Ectodermal cell (in vitro differentiated cells): ENCODE measurements around the gene NTM.
"Not testable (repeated sequence)": the region's sequence is repeated elsewhere in the genome, so short reads cannot be mapped to it uniquely, and the experiment has no call there.

ENCODE experiments used
- H3K27ac ChIP-seq: 2 replicates; pipeline ENCODE4 v1.7.0; 2013; ENCODE audit warnings: mild to moderate bottlenecking, low read depth, low read length; ENCODE audit not compliant: insufficient read depth, poor library complexity, severe bottlenecking
- H3K27me3 ChIP-seq: 2 replicates; pipeline ENCODE4 v1.7.0; 2013; ENCODE audit warnings: mild to moderate bottlenecking, low read length; ENCODE audit not compliant: insufficient read depth, control insufficient read depth, poor library complexity, severe bottlenecking
- H3K36me3 ChIP-seq: one replicate; pipeline ENCODE4 v1.7.0; 2013; ENCODE audit warnings: low read length; ENCODE audit not compliant: control insufficient read depth, insufficient read depth
- H3K4me1 ChIP-seq: one replicate; pipeline ENCODE4 v1.7.0; 2013; ENCODE audit warnings: low read length; ENCODE audit not compliant: control insufficient read depth, insufficient read depth
- H3K4me3 ChIP-seq: 2 replicates; pipeline ENCODE4 v1.7.0; 2013; ENCODE audit warnings: low read depth, low read length, control low read depth; ENCODE audit not compliant: insufficient read depth
- H3K9me3 ChIP-seq: 2 replicates; pipeline ENCODE4 v1.7.0; 2013; ENCODE audit warnings: mild to moderate bottlenecking, low read length, moderate library complexity; ENCODE audit not compliant: control insufficient read depth
- WGBS, 2 experiments: methylation state at CpG; one replicate each; pipeline ENCODE4 v1.1.7; 2013; ENCODE audit warnings: missing lambda C conversion rate in 2 of 2; 5-methylcytosine and 5-hydroxymethylcytosine counted together

NTM gene

DNA sequence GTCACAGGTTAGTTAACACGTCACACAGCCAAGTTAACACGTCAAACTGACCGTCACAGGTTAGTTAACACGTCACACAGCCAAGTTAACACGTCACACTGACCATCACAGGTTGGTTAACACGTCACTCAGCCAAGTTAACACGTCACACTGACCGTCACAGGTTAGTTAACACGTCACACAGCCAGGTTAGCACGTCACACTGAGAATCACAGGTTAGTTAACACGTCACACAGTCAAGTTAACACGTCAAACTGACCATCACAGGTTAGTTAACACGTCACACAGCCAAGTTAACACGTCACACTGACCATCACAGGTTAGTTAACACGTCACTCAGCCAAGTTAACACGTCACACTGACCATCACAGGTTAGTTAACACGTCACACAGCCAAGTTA is 700.5 kb downstream of the NTM start:
- H3K27me3 ChIP-seq, result peaks cover 22% of the 10 kb centered on the region
- not testable (repeated sequence) for H3K27ac ChIP-seq, H3K4me3 ChIP-seq, H3K36me3 ChIP-seq, H3K9me3 ChIP-seq, H3K4me1 ChIP-seq
- WGBS, 2 experiments, result 96 to 97% methylated on average over 12 to 14 of the region's 17 CpGs

DNA sequence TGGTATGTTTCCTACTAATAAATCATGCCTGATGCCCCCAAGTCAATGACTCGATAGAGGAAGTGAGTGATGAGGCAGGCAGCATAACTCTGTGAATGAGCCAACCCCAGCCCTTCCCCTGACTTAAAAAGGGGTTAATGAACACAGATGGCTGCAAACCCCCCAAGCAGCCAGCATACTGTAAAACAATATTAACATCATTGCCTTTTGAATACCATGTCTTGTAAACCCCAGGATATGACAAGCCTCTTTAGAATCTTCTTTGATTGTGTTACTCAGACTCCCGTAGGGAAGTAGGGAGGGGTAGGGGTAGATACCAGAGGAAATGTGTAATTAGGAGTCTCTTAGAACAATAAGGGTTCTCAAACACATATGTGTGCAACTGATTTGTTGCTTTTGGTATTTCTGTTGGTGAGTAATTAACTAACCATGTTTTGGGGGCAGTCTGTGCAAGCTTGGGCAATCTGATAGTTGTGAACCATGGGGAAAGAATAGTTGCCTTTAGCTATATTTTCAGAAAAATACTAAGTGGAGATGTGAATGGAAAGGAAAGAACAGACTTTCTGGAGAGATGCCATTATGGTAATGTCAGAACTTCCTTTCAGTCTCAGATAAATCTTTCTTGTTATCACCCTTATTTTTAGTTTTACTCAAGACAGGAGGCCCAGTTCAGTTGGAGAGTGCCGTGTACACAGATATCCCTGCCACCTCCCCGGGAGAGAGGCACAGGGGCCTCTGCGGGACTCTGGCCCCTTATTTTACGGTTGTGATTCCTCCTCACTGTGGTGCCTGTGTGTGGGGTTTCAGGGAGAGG is 701.8 kb downstream of the NTM start:
- no peak overlapping the region for H3K4me3 ChIP-seq

DNA sequence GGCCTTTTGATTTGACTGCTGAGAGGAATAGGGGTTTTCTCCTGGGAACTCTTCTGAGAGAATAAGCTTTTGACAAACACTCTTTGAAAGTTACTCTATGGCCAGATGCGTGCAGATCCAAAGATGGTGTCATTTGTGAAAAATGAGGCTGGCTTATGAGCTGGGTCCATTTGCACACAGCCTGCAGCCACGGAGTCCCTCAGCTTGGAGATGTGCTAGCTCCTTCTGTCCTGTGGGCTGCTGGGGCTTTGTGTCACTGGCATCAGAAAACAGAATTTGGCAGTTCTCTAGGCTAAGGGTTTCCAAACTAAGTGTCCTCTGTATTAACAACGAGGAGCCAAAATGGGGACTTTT is 702.4 kb downstream of the NTM start:
- WGBS, 2 experiments, result 80 to 85% methylated on average over 3 of the region's 3 CpGs
- Histone ChIP-seq H3K4me1 (peaks cover 6% of the 10 kb centered on the region), H3K27me3 (peaks cover 25% of the 10 kb centered on the region), H3K27ac (no peak overlapping the region), H3K9me3 (no peaks in the 10 kb centered on the region), H3K4me3 (no peak overlapping the region), H3K36me3 (no peaks in the 10 kb centered on the region)

More for the DNA sequence above, 701.8 kb downstream of the NTM start:
- peaks cover 6% of the 10 kb centered on the region for H3K4me1 ChIP-seq
- WGBS, 2 experiments, result 51 to 62% methylated on average over 6 of the region's 6 CpGs
- no peaks in the 10 kb centered on the region for H3K36me3 ChIP-seq
- peaks cover 25% of the 10 kb centered on the region for H3K27me3 ChIP-seq
- H3K27ac ChIP-seq, result no peak overlapping the region
- no peaks in the 10 kb centered on the region for H3K9me3 ChIP-seq

DNA sequence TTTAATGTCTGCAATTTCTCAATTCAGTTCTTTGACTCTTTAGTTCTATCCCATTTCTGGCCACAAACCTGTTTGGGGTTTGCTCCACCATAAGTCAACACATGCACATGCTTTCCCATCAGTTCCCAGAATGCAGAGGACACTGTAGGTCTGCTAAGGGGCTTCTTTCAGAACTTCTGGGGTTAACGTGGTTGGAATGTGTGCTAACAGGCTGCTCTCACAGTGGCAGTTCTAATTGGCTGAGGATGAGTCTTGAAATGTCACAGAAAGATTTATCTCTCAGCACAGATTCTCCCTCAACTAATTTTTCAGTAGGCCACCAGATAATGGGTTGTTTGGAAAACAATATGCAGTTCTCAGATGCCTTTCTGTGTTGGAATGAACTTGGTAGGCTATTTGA is 703.4 kb downstream of the NTM start:
- Histone ChIP-seq H3K27me3 (peaks cover 25% of the 10 kb centered on the region), H3K36me3 (no peaks in the 10 kb centered on the region), H3K9me3 (no peaks in the 10 kb centered on the region), H3K4me1 (peaks cover 6% of the 10 kb centered on the region), H3K4me3 (no peak overlapping the region), H3K27ac (no peak overlapping the region)
- 46 to 71% methylated on average over 1 of the region's 1 CpG for WGBS, 2 experiments

DNA sequence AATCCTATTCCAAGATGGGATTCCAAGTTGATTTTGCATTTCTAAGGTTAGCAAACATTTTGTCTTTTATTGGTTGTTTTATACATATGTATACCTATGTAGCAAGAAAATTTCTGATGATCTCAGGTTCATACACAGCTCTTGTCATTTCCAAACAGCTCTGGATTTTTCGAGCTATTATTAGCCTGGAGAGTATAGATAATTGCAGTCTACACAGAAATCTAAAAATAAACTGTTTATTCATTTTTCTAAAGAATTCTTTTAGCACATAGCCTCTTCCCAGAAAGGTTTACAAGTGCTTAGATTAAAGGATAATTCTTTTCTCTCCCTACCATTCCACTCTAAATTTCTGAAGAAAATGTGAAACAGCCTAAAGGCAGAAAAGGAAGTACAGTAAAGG is 705.0 kb downstream of the NTM start:
- no peaks in the 10 kb centered on the region for H3K36me3 ChIP-seq
- peaks cover 21% of the 10 kb centered on the region for H3K27me3 ChIP-seq
- WGBS, 2 experiments, result no CpG with 5 or more reads among the region's 1 CpG
- no peaks in the 10 kb centered on the region for H3K9me3 ChIP-seq
- peaks cover 6% of the 10 kb centered on the region for H3K4me1 ChIP-seq
- H3K4me3 ChIP-seq, result no peak overlapping the region
- H3K27ac ChIP-seq, result no peak overlapping the region

DNA sequence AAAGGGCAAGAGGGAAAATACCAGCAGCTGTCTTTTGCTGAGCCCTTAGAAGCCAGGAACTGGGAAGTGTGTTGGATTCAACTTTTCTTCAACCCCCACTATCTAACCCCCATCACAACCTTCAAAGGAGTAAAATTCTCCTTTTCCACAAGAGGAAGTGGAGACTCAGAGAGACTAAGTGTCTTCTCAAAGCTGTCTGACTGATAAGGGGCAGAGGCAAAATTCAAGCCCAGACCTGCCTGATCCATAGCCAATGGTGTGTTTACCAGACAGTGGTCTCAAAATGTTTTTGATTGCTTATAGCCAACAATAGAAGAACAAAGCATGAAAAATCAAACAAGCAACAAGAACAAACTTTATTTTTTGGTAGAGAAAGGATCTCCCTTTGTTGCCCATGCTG is 707.0 kb downstream of the NTM start:
- H3K4me1 ChIP-seq, result no peaks in the 10 kb centered on the region
- no peak overlapping the region for H3K27ac ChIP-seq
- no peak overlapping the region for H3K4me3 ChIP-seq
- no peaks in the 10 kb centered on the region for H3K36me3 ChIP-seq
- H3K27me3 ChIP-seq, result peaks cover 18% of the 10 kb centered on the region
- no peaks in the 10 kb centered on the region for H3K9me3 ChIP-seq

DNA sequence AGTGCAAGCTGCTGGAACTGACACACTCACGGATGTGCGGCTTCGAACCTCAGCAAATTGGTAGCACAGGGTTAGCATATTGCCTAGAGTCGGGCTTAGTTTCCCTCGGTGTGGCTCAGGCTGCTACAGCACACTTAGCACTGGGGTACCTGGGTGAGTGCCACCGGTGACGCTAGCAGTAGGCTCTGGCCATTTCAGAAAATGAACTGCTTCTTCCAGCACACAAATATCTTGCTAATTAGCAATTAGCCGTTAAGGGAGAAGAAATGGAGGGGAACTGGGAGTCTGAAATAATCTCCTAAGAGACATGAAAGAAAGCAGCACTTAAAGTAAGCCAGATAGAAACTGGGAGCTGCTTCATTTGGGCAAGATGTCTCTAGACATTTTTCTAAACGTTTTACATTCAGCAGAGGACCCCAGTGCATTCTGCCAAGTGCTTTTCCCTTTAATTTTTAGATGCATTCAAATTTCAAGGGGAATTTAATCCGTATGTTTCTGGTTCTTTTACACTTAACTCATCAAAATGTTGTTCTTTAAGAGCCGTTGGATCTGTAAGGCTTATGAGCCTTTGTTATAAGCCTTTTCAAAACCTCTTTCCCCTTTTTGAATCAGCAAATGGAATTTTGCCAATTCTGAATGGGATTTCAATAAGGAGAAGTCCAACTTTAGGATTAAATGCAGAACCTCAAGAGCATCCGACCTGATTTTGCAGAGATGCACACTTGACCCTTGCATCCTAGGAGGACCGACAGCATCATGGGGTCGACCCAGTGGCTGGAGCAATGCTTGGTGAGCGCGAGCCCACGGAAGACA is 708.1 kb downstream of the NTM start:
- H3K4me3 ChIP-seq, result no peak overlapping the region
- H3K27ac ChIP-seq, result no peak overlapping the region
- no peaks in the 10 kb centered on the region for H3K4me1 ChIP-seq
- peaks cover 2% of the 10 kb centered on the region for H3K9me3 ChIP-seq
- 92 to 93% methylated on average over 17 of the region's 17 CpGs for WGBS, 2 experiments
- peaks cover 8% of the 10 kb centered on the region for H3K27me3 ChIP-seq
- H3K36me3 ChIP-seq, result no peaks in the 10 kb centered on the region

DNA sequence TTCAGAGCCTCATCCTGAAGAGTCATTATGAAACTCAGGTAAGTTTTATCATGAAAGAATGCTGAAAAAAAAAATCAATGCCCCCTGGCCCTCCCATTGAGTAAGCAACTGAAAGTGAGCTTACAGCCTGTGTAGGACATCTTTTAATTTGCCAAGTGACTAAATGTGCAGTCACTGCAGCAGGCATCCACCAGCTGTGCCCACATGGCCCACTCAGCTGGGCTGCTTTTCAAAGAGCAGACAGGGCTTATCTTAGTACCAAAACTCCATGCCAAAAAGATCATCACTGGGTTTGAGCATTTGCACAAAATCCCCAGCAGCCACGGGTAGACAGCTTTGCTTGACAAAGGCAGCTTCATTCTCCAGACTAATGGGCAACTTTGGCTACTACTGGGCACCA is 709.7 kb downstream of the NTM start:
- WGBS, 2 experiments, result 90% methylated on average over 1 of the region's 1 CpG
- H3K4me1 ChIP-seq, result no peaks in the 10 kb centered on the region
- H3K4me3 ChIP-seq, result no peak overlapping the region

DNA sequence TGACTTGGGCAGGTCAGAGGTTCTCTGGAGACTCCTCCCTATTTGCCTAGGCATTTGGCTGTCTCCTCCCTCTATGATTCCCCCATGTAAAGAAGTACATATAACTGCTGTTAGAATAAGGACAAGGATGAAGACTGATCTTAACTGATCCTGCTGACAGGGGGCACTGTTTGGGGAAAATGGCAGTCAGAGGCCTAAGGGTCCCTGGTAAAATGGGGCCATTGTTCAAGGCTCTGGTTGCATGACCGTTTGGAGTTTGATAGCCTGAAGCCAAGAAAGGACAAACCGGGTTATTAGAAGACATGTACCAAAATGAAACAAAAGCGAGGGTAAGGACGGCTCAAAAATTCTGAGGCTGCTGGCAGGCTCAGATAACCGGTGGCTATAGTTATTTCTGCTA is 712.2 kb downstream of the NTM start:
- H3K27me3 ChIP-seq, result no peaks in the 10 kb centered on the region
- 93 to 95% methylated on average over 5 of the region's 5 CpGs for WGBS, 2 experiments
- H3K4me1 ChIP-seq, result no peaks in the 10 kb centered on the region
- H3K4me3 ChIP-seq, result no peak overlapping the region
- no peak overlapping the region for H3K27ac ChIP-seq
- H3K36me3 ChIP-seq, result no peaks in the 10 kb centered on the region
- H3K9me3 ChIP-seq, result peaks cover 2% of the 10 kb centered on the region

More for the DNA sequence above, 709.7 kb downstream of the NTM start:
- Histone ChIP-seq H3K9me3 (peaks cover 2% of the 10 kb centered on the region), H3K27ac (no peak overlapping the region), H3K36me3 (no peaks in the 10 kb centered on the region), H3K27me3 (peaks cover 3% of the 10 kb centered on the region)

DNA sequence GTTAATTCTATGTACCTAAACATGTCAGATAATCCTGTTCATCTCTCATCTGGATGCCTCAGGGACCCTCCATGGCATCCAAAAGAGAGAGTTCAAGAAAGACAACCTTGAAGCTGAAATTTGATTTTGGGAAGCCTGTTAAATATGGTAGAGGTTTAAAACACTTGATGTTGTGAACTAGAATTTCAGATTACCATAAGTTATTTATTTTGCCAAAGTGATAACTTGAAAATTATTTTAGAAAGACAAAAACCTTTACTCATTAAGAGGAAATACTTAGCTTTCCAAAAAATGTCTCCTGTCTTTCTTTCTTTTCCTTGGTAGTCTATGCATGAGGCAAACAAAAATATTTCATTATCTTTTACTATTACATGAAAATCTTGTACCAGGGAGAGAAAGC is 714.0 kb downstream of the NTM start:
- no peaks in the 10 kb centered on the region for H3K27me3 ChIP-seq
- H3K9me3 ChIP-seq, result peaks cover 2% of the 10 kb centered on the region
- H3K4me1 ChIP-seq, result no peaks in the 10 kb centered on the region
- no peak overlapping the region for H3K4me3 ChIP-seq
- H3K27ac ChIP-seq, result no peak overlapping the region
- no peaks in the 10 kb centered on the region for H3K36me3 ChIP-seq
